ENCODE results near the gene RAB15. TPM values are rescaled to one million over a fixed set of nuclear protein-coding genes. Genes with fewer than 3 reads are reported as not detected.
A peak's percentile ranks its signal among the peaks of the same experiment; 100 is the strongest.

RAB15 gene
- total and polyA plus RNA-seq, 9 of the 15 experiments (the other 6 are each of a cell fraction or from before 2014, with no cell fraction given): 0.09 to 0.30 (median 0.16) TPM; not detected in 2

GRCh38 chr14:65019944-65020566 is 47.9 kb upstream of the RAB15 start (continued):
- TF ChIP-seq YY1 (IDR thresholded peaks at IDR 0.05; ENCODE audit: borderline replicate concordance in 1 of 3, control insufficient read depth in 1 of 3, extremely low read depth in 1 of 3, insufficient read depth in 3 of 3, insufficient read length in 1 of 3, insufficient replicate concordance in 2 of 3, low read depth in 1 of 3, low read length in 2 of 3): no peak
- TF ChIP-seq REST (IDR thresholded peaks at IDR 0.05; ENCODE audit: borderline replicate concordance): peak; percentile 40; the same call in 1 of the 2 replicates
- TF ChIP-seq REST (CRISPR knock-in tag; IDR thresholded peaks at IDR 0.05; ENCODE audit: low read depth): no peak
- TF ChIP-seq ASH1L (IDR thresholded peaks at IDR 0.05; ENCODE audit: borderline replicate concordance, low read depth, partially characterized antibody): no peak
- no peak for TF ChIP-seq MCM2 (IDR thresholded peaks at IDR 0.05; ENCODE audit: low read depth)
- peak; percentile 29; the same call in 1 of the 2 replicates for TF ChIP-seq SOX6 (IDR thresholded peaks at IDR 0.05)
- no peak for TF ChIP-seq ZBTB49 (CRISPR knock-in tag; IDR thresholded peaks at IDR 0.05; ENCODE audit: borderline replicate concordance)
- no peak for TF ChIP-seq HMGN3 (IDR thresholded peaks at IDR 0.05; ENCODE audit: borderline replicate concordance, extremely low read depth, insufficient read length, low read depth, low read length)
- no peak for TF ChIP-seq E2F6 (IDR thresholded peaks at IDR 0.05; ENCODE audit: borderline replicate concordance in 1 of 2, extremely low read depth in 1 of 2, insufficient read depth in 1 of 2, insufficient read length in 1 of 2, low read depth in 1 of 2, low read length in 1 of 2, poor library complexity in 1 of 2, severe bottlenecking in 1 of 2)
- TF ChIP-seq TRIM25 (IDR thresholded peaks at IDR 0.05; ENCODE audit: borderline replicate concordance): no peak
- peak; percentile 68 for TF ChIP-seq ZNF766 (CRISPR knock-in tag; conservative IDR thresholded peaks at IDR 0.05)
